Stimulated activated CD4-positive, alpha-beta T cell treated with anti-CD3 and anti-CD28 coated beads, Interleukin-4, amount 100 ng/mL, for 1 hour (primary cell): Measurements from ENCODE around the gene EDEM1.
"Not testable (repeated sequence)": the region's sequence is repeated elsewhere in the genome, so short reads cannot be mapped to it uniquely, and the experiment has no call there.

Experiments used
- DNase-seq: peaks from one replicate; pipeline ENCODE4 v3.0.0-alpha.2; 2020

Gene EDEM1

DNA sequence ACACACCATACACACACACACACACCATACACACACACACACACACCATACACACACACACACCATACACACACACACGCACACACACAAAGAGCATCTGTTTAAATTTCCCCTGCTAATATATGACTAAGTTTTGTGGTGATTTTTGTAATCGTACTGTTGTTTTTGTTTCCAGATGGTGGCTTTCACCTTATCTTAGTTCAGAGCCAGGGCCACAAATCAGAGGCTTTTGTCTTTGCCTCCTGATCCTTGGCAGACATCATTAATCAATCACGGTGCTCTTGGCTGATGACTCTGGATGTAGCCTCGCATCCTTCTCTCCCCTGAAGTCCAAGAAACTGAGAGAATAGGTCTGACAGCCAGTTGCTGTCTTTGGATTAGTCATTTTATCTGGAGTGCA is 52.1 kb downstream of the EDEM1 start:
- no peak for DNase-seq

DNA sequence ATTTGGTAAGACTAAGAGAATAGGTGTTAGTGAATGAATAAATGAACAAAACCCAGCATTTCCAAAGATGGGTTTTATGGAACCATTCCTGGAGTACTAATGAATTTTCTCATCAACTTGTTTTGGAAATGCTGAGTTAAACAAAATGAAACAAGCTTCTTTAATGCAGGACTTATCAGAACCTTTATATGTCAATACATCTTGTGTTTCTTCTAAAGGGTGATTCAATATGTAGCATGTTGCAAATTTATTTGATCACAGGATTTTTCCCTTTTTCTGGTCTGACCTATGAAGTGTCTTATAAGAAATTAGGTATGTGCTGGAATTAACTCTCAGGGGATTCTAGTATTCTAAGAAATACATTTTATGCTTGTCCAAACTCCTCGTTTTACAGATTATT is 53.2 kb downstream of the EDEM1 start:
- no peak for DNase-seq

- not testable (repeated sequence) for DNase-seq
Measured at GRCh38 chr3:5242785-5243184, 55.3 kb downstream of the EDEM1 start.

GRCh38 chr3:5245927-5246326 is 58.4 kb downstream of the EDEM1 start:
- no peak for DNase-seq

DNA sequence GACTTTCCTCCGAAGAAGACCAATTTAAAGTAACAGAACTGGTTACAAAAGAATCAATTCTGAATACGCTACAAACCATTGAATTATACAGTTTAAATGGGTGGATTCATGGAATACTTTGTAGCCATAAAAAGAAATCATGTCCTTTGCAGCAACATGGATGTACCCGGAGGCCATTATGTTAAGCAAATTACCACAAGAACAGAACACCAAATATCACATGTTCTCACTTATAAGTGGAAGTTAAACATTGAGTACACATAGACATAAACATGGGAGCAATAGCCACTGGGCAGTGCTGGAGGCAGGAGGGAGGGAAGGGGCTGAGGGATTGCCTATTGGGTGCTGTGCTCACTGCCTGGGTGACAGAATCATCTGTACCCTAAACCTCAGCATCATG is 61.3 kb downstream of the EDEM1 start:
- no peak for DNase-seq

- DNase-seq: no peak
Measured at GRCh38 chr3:5250467-5251195, 63.1 kb downstream of the EDEM1 start.

DNA sequence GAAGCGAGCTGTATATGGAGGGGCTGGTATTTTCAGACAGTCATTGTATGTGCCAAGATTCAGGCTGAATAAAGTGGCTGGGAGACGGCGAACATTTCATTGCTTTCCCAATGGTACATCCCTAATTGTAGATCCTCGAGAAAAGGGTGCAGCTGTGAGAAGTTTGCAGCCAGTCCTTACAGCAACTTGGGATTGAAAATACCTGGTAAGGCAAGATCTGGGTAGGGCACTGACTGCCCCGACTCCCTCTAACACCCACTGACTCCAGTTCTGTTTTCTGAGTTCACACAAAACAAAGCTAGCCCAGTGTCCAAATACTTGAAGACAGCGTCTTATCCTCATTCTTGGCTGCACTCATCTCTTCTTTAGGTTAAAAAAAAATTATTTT is 63.7 kb downstream of the EDEM1 start:
- no peak for DNase-seq

GRCh38 chr3:5252131-5252530 is 64.6 kb downstream of the EDEM1 start:
- no peak for DNase-seq

DNA sequence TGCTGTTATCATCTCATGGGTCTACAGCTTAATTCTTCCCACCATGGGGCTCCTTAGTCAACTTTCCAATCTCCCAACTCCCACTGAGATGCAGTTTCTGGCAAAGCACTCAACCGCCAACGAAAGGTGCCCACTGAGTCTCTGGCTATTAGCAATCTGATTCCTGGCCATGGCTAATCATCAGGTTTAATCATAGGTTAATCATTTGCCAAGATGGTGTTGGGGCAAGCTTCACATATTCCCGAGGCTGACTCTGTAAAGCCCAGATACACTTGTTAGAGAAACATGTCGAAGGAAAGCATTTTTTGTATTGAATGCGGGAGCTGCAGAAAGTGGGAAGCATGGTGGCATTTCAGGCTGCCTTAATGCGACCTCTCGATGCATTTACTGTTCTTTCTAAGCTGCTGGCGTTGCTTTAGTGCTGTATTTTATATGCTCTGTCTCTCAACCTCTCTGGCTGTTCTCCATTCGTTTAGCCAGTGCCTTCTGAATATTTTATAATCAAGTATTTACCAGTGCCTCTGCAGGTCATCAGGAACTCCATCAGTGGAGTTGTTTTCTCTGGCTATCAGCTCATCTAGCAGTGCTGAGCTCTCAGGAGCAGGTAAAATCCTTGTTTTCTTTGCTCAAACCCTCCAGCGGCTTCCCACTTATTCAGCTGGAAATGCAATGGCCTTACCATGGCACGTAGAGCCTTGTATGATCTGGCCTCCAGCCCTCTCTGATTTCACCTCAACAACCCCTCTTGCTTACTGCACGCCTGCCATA is 67.0 kb downstream of the EDEM1 start:
- no peak for DNase-seq

GRCh38 chr3:5255404-5256344 is 68.2 kb downstream of the EDEM1 start:
- DNase-seq: no peak

DNA sequence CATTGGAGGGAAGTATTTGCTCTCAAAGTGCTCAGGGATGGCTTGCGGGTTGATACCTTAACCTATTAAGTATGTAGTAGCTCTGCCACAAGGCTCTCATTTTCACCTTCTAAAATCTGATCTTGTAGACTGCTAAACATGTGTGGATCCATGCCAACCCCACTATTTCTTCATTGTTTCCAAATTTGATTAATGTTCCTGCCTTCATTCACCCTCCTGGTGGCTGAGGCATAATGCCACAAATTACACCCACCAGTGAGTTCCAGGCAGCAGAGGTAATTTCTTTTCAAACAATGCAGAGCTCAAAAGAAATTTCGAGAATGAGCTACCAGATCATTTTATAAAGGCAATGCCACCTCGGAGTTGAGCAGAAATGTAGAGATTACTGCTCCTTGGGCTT is 71.0 kb downstream of the EDEM1 start:
- no peak for DNase-seq

GRCh38 chr3:5260992-5261501 is 73.5 kb downstream of the EDEM1 start:
- DNase-seq: no peak

DNA sequence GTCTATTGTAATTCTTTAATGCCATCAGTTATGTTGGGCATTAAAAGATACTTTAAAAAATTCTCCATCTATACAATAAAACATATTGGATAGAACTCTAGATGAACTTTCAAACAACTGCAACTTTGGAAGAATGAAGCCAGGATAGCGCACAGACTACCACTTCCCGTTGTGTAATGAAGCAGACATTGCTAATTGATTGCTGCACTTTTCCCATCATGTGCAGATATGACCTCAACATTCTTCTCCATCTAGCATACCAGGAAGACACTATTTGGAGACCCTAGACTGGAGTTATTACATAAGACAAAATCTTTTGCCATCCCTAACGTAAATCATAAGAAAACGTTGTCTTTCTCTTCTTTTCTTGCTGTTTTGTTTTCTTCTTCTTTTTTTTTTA is 75.0 kb downstream of the EDEM1 start:
- DNase-seq: no peak

DNA sequence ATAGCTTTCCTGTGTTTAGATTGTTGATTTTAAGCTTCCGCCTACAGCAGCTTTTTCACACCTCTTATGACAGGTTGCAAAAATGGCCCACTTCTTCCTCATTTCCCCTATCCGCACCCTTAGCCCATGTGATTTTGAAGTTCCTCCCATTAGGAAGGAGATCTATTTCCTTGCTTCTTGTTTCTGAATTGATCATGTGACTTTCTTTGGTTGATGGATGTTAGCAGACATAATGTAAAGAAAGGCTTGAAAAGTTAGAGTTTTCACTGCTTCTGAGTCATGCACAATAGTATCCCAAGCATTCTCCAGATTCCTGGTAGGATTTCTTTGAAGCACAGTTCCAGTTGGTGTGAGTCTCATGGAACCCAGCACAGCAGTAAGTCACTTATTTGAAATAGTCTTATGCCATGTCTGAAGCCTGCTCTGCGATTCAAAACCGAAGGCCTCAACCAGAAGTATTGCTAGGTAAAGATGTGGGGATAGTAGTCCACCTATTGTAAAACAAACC is 76.6 kb downstream of the EDEM1 start:
- no peak for DNase-seq

GRCh38 chr3:5264896-5265770 is 77.6 kb downstream of the EDEM1 start:
- DNase-seq: no peak

DNA sequence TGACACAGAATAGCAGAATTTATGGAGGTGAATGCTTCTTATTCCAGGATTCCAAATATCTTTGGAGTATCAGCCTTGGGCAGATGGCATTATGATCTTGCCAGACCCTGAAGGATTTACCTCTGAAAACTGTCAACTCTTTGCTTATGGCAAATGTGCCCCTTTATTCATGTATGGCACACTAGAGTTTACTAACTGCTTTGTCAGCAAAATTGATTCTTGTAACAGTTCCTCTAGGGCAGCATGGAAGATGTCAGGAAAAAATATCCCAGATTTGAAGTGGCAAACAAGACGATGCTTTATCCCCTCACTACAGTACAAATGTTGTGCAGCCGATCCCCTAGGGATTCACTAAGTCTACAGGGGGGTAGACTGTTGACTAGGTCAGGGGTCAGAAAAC is 79.7 kb downstream of the EDEM1 start:
- no peak for DNase-seq

DNA sequence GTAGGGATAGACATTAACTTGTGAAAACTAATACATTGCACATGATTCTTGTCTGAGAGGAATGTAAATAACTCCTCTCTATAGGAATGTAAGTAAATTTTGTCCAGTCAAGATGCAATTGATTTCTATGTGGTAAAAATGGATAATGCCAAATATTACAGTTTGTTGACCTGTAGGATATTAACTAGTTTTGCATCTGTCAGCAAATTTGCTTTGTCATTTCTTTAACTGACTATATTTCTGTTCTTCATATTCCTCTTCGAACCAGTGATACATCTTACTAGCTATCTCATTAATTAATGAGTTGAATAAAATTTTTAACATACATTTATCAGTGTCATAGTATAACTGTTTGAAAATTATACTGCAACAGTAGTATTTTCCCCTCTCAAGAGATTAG is 80.4 kb downstream of the EDEM1 start:
- DNase-seq: no peak
